GM15510 (cell line): ENCODE results near the gene NCOA7.

Source experiments
- POLR2A ChIP-seq: IDR thresholded peaks from 3 replicates; pipeline ENCODE4 v1.6.1; 2011; ENCODE audit warnings: borderline replicate concordance; ENCODE audit not compliant: insufficient read length; ENCODE audit errors: extremely low read depth

The NCOA7 gene

DNA sequence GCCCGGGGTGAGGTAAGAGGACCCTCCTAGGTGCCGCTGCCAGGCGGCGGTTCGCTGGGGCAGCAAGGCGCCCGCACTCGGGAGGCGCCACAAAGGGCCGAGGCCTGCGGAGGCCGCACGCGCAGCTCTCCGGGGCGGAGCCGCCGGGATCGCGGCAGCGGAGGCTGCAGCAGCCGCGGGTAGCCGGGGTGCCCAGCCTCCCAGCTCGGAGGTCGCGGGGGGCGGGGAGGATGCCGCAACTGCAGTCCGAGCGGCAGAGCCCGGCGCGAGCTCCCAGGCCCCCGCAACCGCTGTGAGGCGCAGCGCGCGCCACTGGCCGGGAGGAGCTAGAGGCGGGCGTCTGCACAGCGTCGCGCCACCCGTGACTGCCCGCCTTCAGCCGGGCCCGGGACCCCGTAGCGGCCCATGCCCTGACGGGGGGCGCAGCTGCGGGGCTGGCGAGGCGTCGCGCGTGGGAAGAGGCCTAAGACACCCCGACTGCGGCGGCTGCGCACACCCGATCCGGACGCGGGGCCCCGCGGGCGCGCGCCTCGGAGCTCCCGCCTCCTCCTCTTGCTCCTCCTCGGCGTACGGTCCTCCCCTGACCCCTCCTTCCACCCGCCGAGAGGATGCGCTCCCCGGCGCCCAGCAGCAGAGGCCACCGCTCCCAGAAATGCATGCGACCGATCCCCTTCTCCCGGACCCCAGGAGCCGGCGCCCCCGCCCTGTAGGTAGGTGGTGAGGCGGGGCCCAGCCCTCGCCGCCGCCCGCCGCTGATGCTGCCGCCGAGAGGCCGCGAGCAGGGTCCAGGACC is at the start of gene NCOA7:
NCOA7 (plus strand) TSS at position 603 of the 793 bp plus-strand sequence. CDS start 24,395 bp downstream, outside the sequence.
- peak; percentile 78 for TF ChIP-seq POLR2A

GRCh38 chr6:125741336-125741735 is 49.4 kb upstream of the NCOA7 start:
- no peak for TF ChIP-seq POLR2A

DNA sequence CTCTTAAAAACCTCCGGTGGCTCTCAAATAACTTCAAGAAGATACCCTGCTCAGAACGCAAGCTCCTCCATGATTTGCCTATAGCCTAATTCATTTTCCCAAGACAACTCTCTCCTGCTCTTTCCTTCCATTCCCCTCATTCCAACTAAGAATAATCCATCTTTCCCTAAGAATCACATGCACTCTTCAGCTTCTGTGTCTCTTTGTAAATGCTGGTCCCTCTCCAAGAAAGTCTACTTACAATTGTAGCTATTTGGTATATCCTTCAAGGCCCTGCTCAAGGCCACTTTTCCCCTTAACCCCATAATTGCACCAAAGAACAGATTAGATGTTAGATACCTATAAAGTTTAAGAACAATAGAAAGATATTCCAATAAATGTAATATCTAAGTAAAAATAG is 48.7 kb upstream of the NCOA7 start:
- no peak for TF ChIP-seq POLR2A

DNA sequence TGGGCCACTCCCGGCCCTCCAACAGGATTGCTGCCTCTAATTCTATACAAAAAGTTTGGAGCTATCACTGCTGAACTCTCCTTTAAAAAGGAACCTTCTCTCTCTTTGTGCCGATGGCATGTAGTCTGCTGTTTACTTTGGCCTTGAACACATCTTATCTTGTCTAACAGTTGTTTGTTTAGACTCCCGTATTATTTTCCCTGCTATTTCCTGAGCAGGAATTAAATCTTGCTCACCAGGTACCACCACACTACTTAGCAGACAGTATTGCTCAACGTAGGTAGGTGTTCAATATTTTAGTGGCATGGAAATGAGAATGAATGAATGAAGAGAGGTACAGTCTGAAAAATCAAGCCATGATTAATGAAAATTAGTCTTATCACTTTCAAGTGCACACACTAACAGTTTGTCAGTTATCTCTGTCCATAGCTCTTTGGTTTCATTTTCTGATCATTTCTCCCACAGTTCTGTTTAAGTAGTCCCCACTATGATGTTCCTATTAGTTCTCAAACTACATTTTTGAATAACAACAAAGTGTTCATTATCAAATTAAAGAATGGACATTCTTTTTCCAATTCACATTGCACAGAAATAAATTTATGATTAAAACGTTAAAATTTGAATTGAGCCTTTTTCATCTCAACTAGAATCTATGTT is 48.2 kb upstream of the NCOA7 start:
- no peak for TF ChIP-seq POLR2A

GRCh38 chr6:125743604-125744003 is 47.2 kb upstream of the NCOA7 start:
- TF ChIP-seq POLR2A = no peak

GRCh38 chr6:125745281-125746018 is 45.3 kb upstream of the NCOA7 start:
- TF ChIP-seq POLR2A = no peak

DNA sequence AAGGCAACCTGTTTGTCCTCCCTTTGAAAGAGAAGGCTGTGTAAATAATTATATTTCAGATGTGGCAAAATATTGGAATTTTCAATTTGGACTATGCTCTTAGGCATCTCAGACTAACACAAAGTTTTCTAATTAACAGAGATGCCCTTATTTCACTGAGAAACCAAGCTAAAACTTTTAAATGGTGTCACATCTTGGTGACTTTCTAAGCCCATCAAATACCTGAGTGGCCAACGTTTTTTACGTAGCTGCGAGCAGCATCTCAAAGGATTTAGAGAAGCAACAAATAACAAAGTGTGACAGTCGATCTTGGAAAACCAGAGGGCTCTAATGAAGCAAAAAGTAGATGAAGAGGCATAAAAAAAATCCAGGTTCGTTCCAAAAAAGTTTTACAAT is 44.7 kb upstream of the NCOA7 start:
- TF ChIP-seq POLR2A = no peak

- TF ChIP-seq POLR2A = no peak
Observed at GRCh38 chr6:125746731-125747588, 43.8 kb upstream of the NCOA7 start.

- TF ChIP-seq POLR2A = no peak
Observed at GRCh38 chr6:125747589-125748405, 43.0 kb upstream of the NCOA7 start.

GRCh38 chr6:125748406-125749172 is 42.2 kb upstream of the NCOA7 start:
- TF ChIP-seq POLR2A = no peak

GRCh38 chr6:125749173-125749864 is 41.4 kb upstream of the NCOA7 start, which contains the start of gene HEY2:
TSS of gene HEY2 (plus strand) at chr6:125749632. CDS start at chr6:125749777, 145 bp downstream.
- TF ChIP-seq POLR2A = peak; percentile 36
